Heart right ventricle (tissue), 16 donors: ENCODE results near the gene GABARAPL1. TPM values are rescaled to one million over a fixed set of nuclear protein-coding genes. Genes with fewer than 3 reads are reported as not detected.
A peak's percentile ranks its signal among the peaks of the same experiment; 100 is the strongest.

Experiments used
- ATAC-seq, 8 donors: fragments of 200-7000 bp; cut with Tn5 transposase; one replicate each; pipeline ENCODE4 v1.9.1; 2020; ENCODE audit warnings: mild to moderate bottlenecking in 8 of 8, moderate library complexity in 8 of 8, moderate number of reproducible peaks in 1 of 8
- DNase-seq, 2 donors: peaks; one replicate each; pipeline ENCODE4 v3.0.0-alpha.2; 2020
- H3K27ac ChIP-seq, 10 donors: fragments of 200-600 bp; sonication (generic) in 2 of 10; one replicate each; pipeline versions ENCODE4 v1.5.0 to v1.8.0; 2020 to 2022; ENCODE audit warnings: mild to moderate bottlenecking in 3 of 10
- H3K27me3 ChIP-seq, 7 donors: fragments of 200-600 bp; one replicate each; pipeline ENCODE4 v1.8.0; 2021 to 2022; ENCODE audit warnings: mild to moderate bottlenecking in 2 of 7
- H3K36me3 ChIP-seq, 9 donors: fragments of 200-600 bp; sonication (generic) in 1 of 9; one replicate each; pipeline versions ENCODE4 v1.5.0 to v1.8.0; 2020 to 2022; ENCODE audit warnings: mild to moderate bottlenecking in 2 of 9
- H3K4me1 ChIP-seq, 9 donors: fragments of 200-600 bp; sonication (generic) in 1 of 9; one replicate each; pipeline versions ENCODE4 v1.5.0 to v1.8.0; 2020 to 2022; ENCODE audit warnings: mild to moderate bottlenecking in 4 of 9
- H3K4me3 ChIP-seq, 10 donors: fragments of 200-600 bp; sonication (generic) in 2 of 10; one replicate each; pipeline versions ENCODE4 v1.5.0 to v1.8.0; 2020 to 2022; ENCODE audit warnings: mild to moderate bottlenecking in 7 of 10, moderate library complexity in 2 of 10
- H3K9me3 ChIP-seq, 11 donors: fragments of 200-600 bp in 10 of 11; sonication (generic) in 2 of 11; one replicate each; pipeline versions ENCODE4 v1.5.0 to v1.8.0; 2013 to 2022; ENCODE audit warnings: mild to moderate bottlenecking in 2 of 11, control low read depth in 1 of 11, moderate library complexity in 1 of 11
- WGBS, 2 donors: extraction: QIAGEN DNeasy Blood & Tissue Kit; methylation state at CpG; one replicate each; pipeline ENCODE4 v1.1.7; 2013; ENCODE audit warnings: inconsistent platforms in 1 of 2; 5-methylcytosine and 5-hydroxymethylcytosine counted together
- intact Hi-C, 10 donors: fragments of 100-400 bp; cut with DNase I; formaldehyde crosslinking; loops; one replicate each; pipeline versions ENCODE4 v1.11.1 to v1.14.2; 2022
- long read RNA-seq, 3 donors: library from polyadenylated mRNA; unstranded; transcript quantifications; one replicate each; pipeline ENCODE4 v2.0.0, GENCODE V29; 2020 to 2021
- polyA plus RNA-seq, 2 donors: library from polyadenylated mRNA; stranded (reverse); fragments of 200-250 nt; gene quantifications; one replicate each; pipeline ENCODE4 v1.2.3, GENCODE V29; 2013
- total RNA-seq, 10 donors: library from RNA; stranded (reverse); fragmentation: NEBNext Ultra II Directional in 3 of 10; extraction: Animal tissue kit (Norgen Biotek cat#: 25700) in 3 of 10; gene quantifications; one replicate each; pipeline versions ENCODE4 v1.2.1 to v1.2.4, GENCODE V29; 2021 to 2023
- TF ChIP-seq, protein P1 (sequence below), 9 donors: fragments of 200-600 bp; sonication (generic) in 2 of 9; IDR thresholded peaks; one replicate each; pipeline versions ENCODE4 v1.5.0 to v1.8.0; 2021 to 2022; ENCODE audit warnings: antibody characterized with exemption in 9 of 9, mild to moderate bottlenecking in 5 of 9, moderate library complexity in 1 of 9
- donor health status: Arrhythmogenic right ventricular cardiomyopathy.
- donor health status: ischemic (EF 13 %, LVEDD 7.1; RV severe dilation, severe dysfunction).
- donor health status: healthy with polysubstance abuse.
- donor health status: DM: no; HTN: yes; CAD: no.
- donor health status: DM: no; HTN: no; CAD: no.
- donor health status: ischemic (EF 25% LVEDD 6.9; RV normal size, moderate dysfunction).
- donor health status: ischemic (EF 25% LVEDD 5.7; RV mildly dilated, moderate dysfunction).
- donor health status: healthy.
- donor health status: DM: yes; HTN: yes; CAD: no.
- donor health status: Ischemic cardiomyopathy.
- donor health status: ischemic (EF 35%, LVEDD 5.7; RV mildly dilated, moderate dysfunction).
- donor health status: nonischemic (EF 11% LVEDD 7.7; RV severe dilation, severe dysfunction).
- donor health status: DM: yes; HTN: yes; CAD: no.
- donor health status: PGD.
- donor health status: ischemic (EF 29% LVEDD 5.4; RV normal size, mild dysfunction).
- donor health status: nonischemic (EF 23%, LVEDD 6.1; RV moderate dilation, normal function).

The GABARAPL1 gene
- total RNA-seq (100 to 1,000 TPM; 285 to 512 (median 413) TPM), polyA plus RNA-seq (100 to 1,000 TPM; 111 to 177 TPM)
- long read RNA-seq, donor 1, transcript GABARAPL1-201 (4 exons, 1,957 nt), result major isoform, 130 of 183 reads
- long read RNA-seq, donor 1, partial matches to known transcripts, result 2 of 183 reads
- long read RNA-seq, donor 1, other reads (novel, unspliced or antisense), result 47 of 183 reads
- long read RNA-seq, donor 2, transcript GABARAPL1-201 (4 exons, 1,957 nt), result major isoform, 152 of 209 reads
- long read RNA-seq, donor 2, transcript GABARAPL1-218 (4 exons, 2,294 nt), result minor isoform, 5 of 209 reads
- long read RNA-seq, donor 2, partial matches to known transcripts, result 1 of 209 reads
- long read RNA-seq, donor 2, other reads (novel, unspliced or antisense), result 46 of 209 reads
- long read RNA-seq, donor 3, transcript GABARAPL1-201 (4 exons, 1,957 nt), result major isoform, 560 of 643 reads
- long read RNA-seq, donor 3, transcript GABARAPL1-218 (4 exons, 2,294 nt), result minor isoform, 19 of 643 reads
- long read RNA-seq, donor 3, partial matches to known transcripts, result 18 of 643 reads
- long read RNA-seq, donor 3, other reads (novel, unspliced or antisense), result 38 of 643 reads

DNA sequence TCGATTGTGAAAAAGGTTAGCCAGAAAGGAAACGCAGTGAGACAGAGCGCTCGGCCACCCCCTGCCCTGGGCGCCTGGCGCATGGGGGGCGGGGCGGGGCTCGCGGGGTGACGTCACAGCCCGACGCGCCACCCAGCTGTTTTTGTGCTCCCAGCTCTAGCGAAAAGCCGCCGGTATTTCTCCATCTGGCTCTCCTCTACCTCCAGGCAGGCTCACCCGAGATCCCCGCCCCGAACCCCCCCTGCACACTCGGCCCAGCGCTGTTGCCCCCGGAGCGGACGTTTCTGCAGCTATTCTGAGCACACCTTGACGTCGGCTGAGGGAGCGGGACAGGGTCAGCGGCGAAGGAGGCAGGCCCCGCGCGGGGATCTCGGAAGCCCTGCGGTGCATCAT lies at the start of gene GABARAPL1:
Gene GABARAPL1 (plus strand): TSS at position 139 of the 393 bp plus-strand sequence. CDS start 253 bp downstream, at position 392.
- Histone ChIP-seq H3K36me3 (peaks cover 0 to 20% (median 0%) of the 10 kb centered on the region in 9 donors), H3K27ac (peak within 1 kb of the TSS; percentile 95 to 100 (median 99)), H3K4me3 (peak within 1 kb of the TSS; percentile 64 to 93 (median 83)), H3K9me3 (no peaks in the 10 kb centered on the region), H3K27me3 (no peaks in the 10 kb centered on the region), H3K4me1 (peaks cover 0 to 44% (median 28%) of the 10 kb centered on the region in 9 donors)
- 1% methylated on average over 35 of the region's 35 CpGs for WGBS, 2 donors
- DNase-seq, result peak; percentile 88 to 90
- ATAC-seq, result peak; percentile 81 to 91 (median 89)
- intact Hi-C loops, result loop anchor here in 5 of 10 donors (2.0 to 10.0 kb wide), 4 partner anchors 150 to 512 kb away; partner anchors contain the start of gene YBX3 (in 5 of the 5)
- TF ChIP-seq, protein P1, sequence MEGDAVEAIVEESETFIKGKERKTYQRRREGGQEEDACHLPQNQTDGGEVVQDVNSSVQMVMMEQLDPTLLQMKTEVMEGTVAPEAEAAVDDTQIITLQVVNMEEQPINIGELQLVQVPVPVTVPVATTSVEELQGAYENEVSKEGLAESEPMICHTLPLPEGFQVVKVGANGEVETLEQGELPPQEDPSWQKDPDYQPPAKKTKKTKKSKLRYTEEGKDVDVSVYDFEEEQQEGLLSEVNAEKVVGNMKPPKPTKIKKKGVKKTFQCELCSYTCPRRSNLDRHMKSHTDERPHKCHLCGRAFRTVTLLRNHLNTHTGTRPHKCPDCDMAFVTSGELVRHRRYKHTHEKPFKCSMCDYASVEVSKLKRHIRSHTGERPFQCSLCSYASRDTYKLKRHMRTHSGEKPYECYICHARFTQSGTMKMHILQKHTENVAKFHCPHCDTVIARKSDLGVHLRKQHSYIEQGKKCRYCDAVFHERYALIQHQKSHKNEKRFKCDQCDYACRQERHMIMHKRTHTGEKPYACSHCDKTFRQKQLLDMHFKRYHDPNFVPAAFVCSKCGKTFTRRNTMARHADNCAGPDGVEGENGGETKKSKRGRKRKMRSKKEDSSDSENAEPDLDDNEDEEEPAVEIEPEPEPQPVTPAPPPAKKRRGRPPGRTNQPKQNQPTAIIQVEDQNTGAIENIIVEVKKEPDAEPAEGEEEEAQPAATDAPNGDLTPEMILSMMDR (IDR thresholded peaks at IDR 0.05), result peak in 1 of 9 donors; percentile 9

DNA sequence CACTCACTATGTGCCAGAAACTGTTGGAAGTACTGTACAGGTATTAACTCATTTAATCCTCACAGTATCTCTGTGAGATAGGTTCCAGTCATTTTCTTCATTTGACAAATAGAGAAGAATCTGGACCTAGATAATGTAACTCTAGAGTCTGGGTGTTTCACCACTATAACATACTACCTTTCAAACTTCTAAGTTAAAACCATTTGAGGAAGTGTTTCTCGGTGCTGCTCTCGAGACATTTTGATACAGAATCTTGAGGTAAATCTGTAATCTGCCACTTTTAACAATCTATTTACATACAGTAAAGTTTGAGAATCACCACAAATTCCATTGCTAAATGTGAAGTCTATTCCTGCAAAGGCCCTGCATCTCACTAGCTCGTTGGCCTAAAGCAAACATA lies 49.6 kb upstream of the GABARAPL1 start:
- no peak overlapping the region for H3K4me3 ChIP-seq
- TF ChIP-seq, protein P1 (IDR thresholded peaks at IDR 0.05), result no peak
- ATAC-seq (no peak), DNase-seq (no peak)
- H3K36me3 ChIP-seq, result no peaks in the 10 kb centered on the region
- 75 to 81% methylated on average over 3 of the region's 3 CpGs for WGBS, 2 donors
- intact Hi-C loops, result no loop called here
- H3K27me3 ChIP-seq, result no peaks in the 10 kb centered on the region
- no peak overlapping the region for H3K27ac ChIP-seq
- H3K9me3 ChIP-seq, result no peaks in the 10 kb centered on the region
- peaks cover 0 to 44% (median 0%) of the 10 kb centered on the region in 9 donors for H3K4me1 ChIP-seq

DNA sequence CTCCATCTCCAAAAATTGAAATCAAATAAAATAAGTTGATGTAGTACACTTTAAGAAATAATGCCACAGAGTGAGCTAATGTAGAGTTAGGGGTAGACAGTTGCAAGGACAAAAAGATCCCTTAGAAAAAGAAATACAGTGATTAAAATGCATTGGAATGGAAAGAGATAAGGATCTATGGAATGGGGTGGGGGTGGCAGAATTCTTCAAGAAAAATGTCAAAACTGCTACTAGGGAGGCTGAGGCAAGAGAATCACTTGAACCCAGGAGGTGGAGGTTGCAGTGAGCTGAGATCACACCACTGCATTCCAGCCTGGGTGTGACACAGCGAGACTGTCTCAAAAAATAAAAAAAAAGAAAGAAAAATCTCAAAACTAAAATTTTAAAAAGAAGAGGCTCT lies 47.3 kb upstream of the GABARAPL1 start:
- 0 to 100% methylated on average over 1 of the region's 1 CpG for WGBS, 2 donors
- no peaks in the 10 kb centered on the region for H3K9me3 ChIP-seq
- no peaks in the 10 kb centered on the region for H3K27me3 ChIP-seq
- no peak for DNase-seq
- H3K4me1 ChIP-seq, result peaks cover 0 to 30% (median 0%) of the 10 kb centered on the region in 9 donors
- H3K27ac ChIP-seq, result no peak overlapping the region
- H3K36me3 ChIP-seq, result no peaks in the 10 kb centered on the region
- TF ChIP-seq, protein P1 (IDR thresholded peaks at IDR 0.05), result no peak
- intact Hi-C loops, result no loop called here
- no peak overlapping the region for H3K4me3 ChIP-seq
- ATAC-seq, result no peak

DNA sequence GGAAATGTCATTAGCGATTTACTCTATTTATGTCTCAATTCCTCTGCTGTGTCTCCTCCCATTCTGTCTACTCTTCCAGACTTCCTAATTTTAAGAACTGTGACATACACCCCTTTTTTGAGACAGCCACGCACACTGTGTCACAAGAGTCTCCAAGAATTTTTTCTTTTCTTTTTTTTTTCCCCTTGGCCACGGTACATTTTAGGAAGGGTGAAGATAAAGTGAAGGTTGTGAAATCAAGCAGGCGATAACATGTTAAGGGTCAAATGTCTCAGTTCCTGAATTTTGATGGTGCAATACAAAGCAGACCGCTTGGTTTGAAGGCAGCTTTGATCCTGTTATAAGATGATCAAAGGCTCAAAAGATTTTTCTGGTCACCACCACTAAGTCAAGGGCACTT lies 45.1 kb upstream of the GABARAPL1 start:
- TF ChIP-seq, protein P1 (IDR thresholded peaks at IDR 0.05), result no peak

More for the DNA sequence above, 45.1 kb upstream of the GABARAPL1 start:
- H3K27ac ChIP-seq, result peak overlapping the region in 1 of 10 donors; percentile 57
- no peak overlapping the region for H3K4me3 ChIP-seq
- H3K36me3 ChIP-seq, result no peaks in the 10 kb centered on the region
- ATAC-seq, result peak in 6 of 8 donors; percentile 28 to 72 (median 36)
- intact Hi-C loops, result no loop called here
- no peak for DNase-seq
- no peaks in the 10 kb centered on the region for H3K27me3 ChIP-seq
- WGBS, 2 donors, result 53 to 69% methylated on average over 5 of the region's 5 CpGs
- peaks cover 0 to 30% (median 0%) of the 10 kb centered on the region in 9 donors for H3K4me1 ChIP-seq
- no peaks in the 10 kb centered on the region for H3K9me3 ChIP-seq
